Smooth muscle cell (in vitro differentiated cells): ENCODE results near the gene ZBTB22. TPM values are rescaled to one million over a fixed set of nuclear protein-coding genes. Genes with fewer than 3 reads are reported as not detected.

Experiments
- DNase-seq: peaks from one replicate; lab custom pipeline; 2025; ENCODE audit not compliant: unreplicated experiment; lab: John Stamatoyannopoulos, UW
- H2AFZ ChIP-seq: fragments of 200-600 bp; sonication (generic); 2 replicates; pipeline ENCODE4 v1.6.0; 2016; ENCODE audit warnings: antibody characterized with exemption, low read depth, mild to moderate bottlenecking
- H3F3A ChIP-seq: fragments of 200-600 bp; sonication (generic); 2 replicates; pipeline ENCODE4 v1.6.0; 2017; ENCODE audit warnings: antibody characterized with exemption, low read depth
- H3K27ac ChIP-seq: fragments of 200-600 bp; sonication (generic); 2 replicates; pipeline ENCODE4 v1.5.1; 2016; ENCODE audit warnings: low read depth, mild to moderate bottlenecking
- H3K27me3 ChIP-seq: fragments of 200-600 bp; sonication (generic); 2 replicates; pipeline ENCODE4 v1.6.1; 2016; ENCODE audit warnings: low read depth, mild to moderate bottlenecking
- H3K36me3 ChIP-seq: fragments of 200-600 bp; sonication (generic); 2 replicates; pipeline ENCODE4 v1.5.1; 2016; ENCODE audit warnings: low read depth
- H3K4me1 ChIP-seq: fragments of 200-600 bp; sonication (generic); 2 replicates; pipeline ENCODE4 v1.5.1; 2016; ENCODE audit warnings: low read depth
- H3K4me2 ChIP-seq: fragments of 200-600 bp; sonication (generic); 2 replicates; pipeline ENCODE4 v1.6.0; 2016; ENCODE audit warnings: mild to moderate bottlenecking
- H3K4me3 ChIP-seq: fragments of 200-600 bp; sonication (generic); 2 replicates; pipeline ENCODE4 v1.5.1; 2016; ENCODE audit warnings: mild to moderate bottlenecking
- H3K79me2 ChIP-seq: fragments of 200-600 bp; sonication (generic); 2 replicates; pipeline ENCODE4 v1.6.0; 2016; ENCODE audit warnings: low read depth, mild to moderate bottlenecking
- H3K9ac ChIP-seq: fragments of 200-600 bp; sonication (generic); 2 replicates; pipeline ENCODE4 v1.6.0; 2016; ENCODE audit warnings: low read depth
- H3K9me3 ChIP-seq: fragments of 200-600 bp; sonication (generic); replicated peaks from 2 replicates; pipeline ENCODE4 v1.5.1; 2016; ENCODE audit warnings: low read depth
- H4K20me1 ChIP-seq: fragments of 200-600 bp; sonication (generic); 2 replicates; pipeline ENCODE4 v1.6.0; 2016; ENCODE audit warnings: low read depth
- WGBS: methylation state at CpG from one replicate; pipeline ENCODE4 v1.1.7; 2016; ENCODE audit warnings: low lambda C conversion rate; 5-methylcytosine and 5-hydroxymethylcytosine counted together
- polyA plus RNA-seq: library from polyadenylated mRNA; unstranded; fragments of >200 nt; fragmentation: Nextera tagmentation; extraction: Ambion mirVana; gene quantifications from 2 replicates; pipeline ENCODE4 v1.2.1, GENCODE V29; 2016
- total RNA-seq: library from RNA; depleted of rRNA; stranded (reverse); fragments of >200 nt; gene quantifications from 2 replicates; pipeline ENCODE4 v1.2.3, GENCODE V29; 2014
- TF ChIP-seq, protein P1 (sequence below): fragments of 200-600 bp; sonication (generic); IDR thresholded peaks from 2 replicates; pipeline ENCODE4 v1.5.1; 2017; ENCODE audit warnings: borderline replicate concordance, mild to moderate bottlenecking, antibody characterized with exemption; ENCODE audit not compliant: insufficient read depth, poor library complexity, severe bottlenecking

Gene ZBTB22
- total and polyA plus RNA-seq, 2 experiments from 2014 or later = 9.6 to 22.9 TPM

DNA sequence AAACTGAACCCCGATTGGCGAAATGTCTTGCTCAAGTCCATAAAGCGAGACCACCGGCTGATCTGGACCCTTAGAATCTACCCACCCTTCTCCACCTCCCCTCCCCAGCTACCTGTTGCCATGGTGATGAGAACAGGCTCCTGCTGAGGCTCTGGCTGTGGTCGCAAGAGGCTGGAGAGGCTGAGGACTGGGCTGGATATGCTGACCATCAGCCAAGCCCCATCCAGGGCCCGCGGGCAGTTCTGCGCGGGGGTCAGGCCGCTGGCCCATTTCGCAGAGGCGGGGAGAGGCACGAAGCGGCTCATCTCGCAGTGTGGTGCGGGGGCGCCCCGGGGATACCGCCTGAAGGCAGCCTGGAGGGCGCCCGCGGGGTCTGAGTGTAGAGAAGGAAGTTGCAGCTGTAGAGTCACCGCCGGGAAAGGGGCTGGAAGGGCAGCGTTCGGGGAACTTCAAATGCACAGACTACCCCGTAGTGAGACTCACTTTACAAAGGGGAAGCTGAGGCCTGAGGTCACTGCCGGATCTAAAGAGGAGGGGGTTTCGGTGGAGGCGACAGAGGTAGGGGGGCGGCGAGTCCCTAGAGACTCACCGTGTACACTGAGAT is 4.3 kb downstream of the ZBTB22 start:
- Histone ChIP-seq H3K36me3 (no peaks in the 10 kb centered on the region), H3F3A (peaks cover 9% of the 10 kb centered on the region), H3K4me3 (peak overlapping the region; percentile 71), H3K27me3 (no peaks in the 10 kb centered on the region), H3K9me3 (no peaks in the 10 kb centered on the region), H3K79me2 (peaks cover 46% of the 10 kb centered on the region), H3K9ac (peak overlapping the region; percentile 88), H2AFZ (peak overlapping the region; percentile 1), H4K20me1 (peaks cover 52% of the 10 kb centered on the region), H3K4me1 (peaks cover 13% of the 10 kb centered on the region), H3K4me2 (peak overlapping the region; percentile 98), H3K27ac (peak overlapping the region; percentile 96)
- TF ChIP-seq, protein P1, sequence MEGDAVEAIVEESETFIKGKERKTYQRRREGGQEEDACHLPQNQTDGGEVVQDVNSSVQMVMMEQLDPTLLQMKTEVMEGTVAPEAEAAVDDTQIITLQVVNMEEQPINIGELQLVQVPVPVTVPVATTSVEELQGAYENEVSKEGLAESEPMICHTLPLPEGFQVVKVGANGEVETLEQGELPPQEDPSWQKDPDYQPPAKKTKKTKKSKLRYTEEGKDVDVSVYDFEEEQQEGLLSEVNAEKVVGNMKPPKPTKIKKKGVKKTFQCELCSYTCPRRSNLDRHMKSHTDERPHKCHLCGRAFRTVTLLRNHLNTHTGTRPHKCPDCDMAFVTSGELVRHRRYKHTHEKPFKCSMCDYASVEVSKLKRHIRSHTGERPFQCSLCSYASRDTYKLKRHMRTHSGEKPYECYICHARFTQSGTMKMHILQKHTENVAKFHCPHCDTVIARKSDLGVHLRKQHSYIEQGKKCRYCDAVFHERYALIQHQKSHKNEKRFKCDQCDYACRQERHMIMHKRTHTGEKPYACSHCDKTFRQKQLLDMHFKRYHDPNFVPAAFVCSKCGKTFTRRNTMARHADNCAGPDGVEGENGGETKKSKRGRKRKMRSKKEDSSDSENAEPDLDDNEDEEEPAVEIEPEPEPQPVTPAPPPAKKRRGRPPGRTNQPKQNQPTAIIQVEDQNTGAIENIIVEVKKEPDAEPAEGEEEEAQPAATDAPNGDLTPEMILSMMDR = no peak
- WGBS = 2% methylated on average over 32 of the region's 33 CpGs
- DNase-seq = no peak

DNA sequence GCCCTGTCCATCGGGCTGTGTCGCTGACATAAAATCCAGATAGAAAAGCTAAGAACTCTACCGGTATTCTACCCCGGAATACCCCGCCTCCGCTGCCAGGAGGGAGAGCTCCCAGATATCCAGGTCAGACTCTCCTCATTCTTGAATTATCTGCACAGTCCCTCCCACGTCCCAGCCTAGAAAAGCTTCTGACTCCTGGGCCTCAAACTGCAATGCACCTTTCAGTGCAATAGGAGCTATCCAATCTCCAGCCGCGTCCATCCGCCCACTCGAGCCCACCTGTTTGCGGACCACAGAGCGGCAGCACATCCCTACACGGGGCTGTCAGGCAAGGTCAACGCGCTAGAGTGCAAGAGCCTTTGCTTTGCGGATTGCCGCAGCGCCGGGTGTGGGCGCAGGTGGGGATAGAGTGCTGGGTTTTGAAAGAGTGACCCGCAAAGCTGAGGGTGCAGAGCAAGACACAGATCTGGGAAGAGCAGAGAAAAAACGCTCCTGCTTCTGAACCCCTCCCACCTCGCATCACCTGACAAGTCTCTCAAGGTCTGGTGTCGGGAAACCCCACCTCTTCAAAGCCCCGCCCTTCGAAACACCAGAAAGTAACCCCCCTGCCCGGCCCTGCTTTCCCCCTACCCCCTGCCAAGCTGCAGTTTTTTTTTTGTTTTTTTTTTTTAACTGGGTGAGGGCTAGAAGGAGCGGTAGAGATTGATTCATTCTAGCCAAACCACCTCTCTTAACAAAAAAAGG is 5.0 kb downstream of the ZBTB22 start:
- no peaks in the 10 kb centered on the region for H3K36me3 ChIP-seq
- peak overlapping the region; percentile 88 for H3K9ac ChIP-seq
- no peaks in the 10 kb centered on the region for H3K9me3 ChIP-seq
- H3K27ac ChIP-seq = peak overlapping the region; percentile 96
- 6% methylated on average over 29 of the region's 29 CpGs for WGBS
- peak overlapping the region; percentile 98 for H3K4me2 ChIP-seq
- no peaks in the 10 kb centered on the region for H3K27me3 ChIP-seq
- H4K20me1 ChIP-seq = peaks cover 54% of the 10 kb centered on the region
- H3F3A ChIP-seq = peaks cover 7% of the 10 kb centered on the region
- H2AFZ ChIP-seq = no peak overlapping the region
- no peak for DNase-seq
- TF ChIP-seq, protein P1 = no peak
- peak overlapping the region; percentile 71 for H3K4me3 ChIP-seq
- H3K79me2 ChIP-seq = peaks cover 50% of the 10 kb centered on the region
- peaks cover 13% of the 10 kb centered on the region for H3K4me1 ChIP-seq

DNA sequence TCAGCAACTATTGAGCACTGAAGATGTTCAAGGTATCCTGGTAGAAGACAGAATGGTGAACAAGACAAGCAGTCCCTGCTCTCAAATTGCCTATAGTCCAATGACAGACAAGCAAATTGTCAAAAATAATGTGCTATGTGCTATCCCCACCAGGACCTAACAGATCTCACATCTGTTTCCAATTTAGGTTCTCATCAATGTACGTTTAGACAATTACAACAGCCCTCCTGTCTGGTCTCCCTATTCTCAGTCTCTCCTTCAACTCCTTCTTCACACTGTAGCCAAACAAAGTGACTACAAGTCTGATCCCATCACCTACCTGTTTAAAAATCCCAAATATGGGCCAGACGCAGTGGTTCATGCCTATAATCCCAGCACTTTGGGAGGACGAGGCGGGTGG is 11.2 kb downstream of the ZBTB22 start:
- peaks cover 67% of the 10 kb centered on the region for H4K20me1 ChIP-seq
- no peaks in the 10 kb centered on the region for H3K36me3 ChIP-seq
- no peak overlapping the region for H2AFZ ChIP-seq
- TF ChIP-seq, protein P1 = no peak
- H3K27ac ChIP-seq = no peak overlapping the region
- no peak overlapping the region for H3K4me2 ChIP-seq
- H3K27me3 ChIP-seq = no peaks in the 10 kb centered on the region
- 84% methylated on average over 4 of the region's 4 CpGs for WGBS
- H3K9me3 ChIP-seq = no peaks in the 10 kb centered on the region
- H3K4me3 ChIP-seq = no peak overlapping the region
- no peaks in the 10 kb centered on the region for H3F3A ChIP-seq
- peaks cover 76% of the 10 kb centered on the region for H3K79me2 ChIP-seq
- no peak for DNase-seq
- no peak overlapping the region for H3K9ac ChIP-seq
- no peaks in the 10 kb centered on the region for H3K4me1 ChIP-seq
